Erythroblast (primary cell): Measurements from ENCODE around the gene PRKAA1.

Experiments
- GATA1 ChIP-seq: IDR thresholded peaks from 2 replicates; pipeline ENCODE4 v1.6.1; 2011; ENCODE audit warnings: low read depth, mild to moderate bottlenecking, control low read depth, low read length, moderate library complexity
- POLR2A ChIP-seq: IDR thresholded peaks from 2 replicates; pipeline ENCODE4 v1.6.1; 2011; ENCODE audit warnings: mild to moderate bottlenecking, low read length

DNA sequence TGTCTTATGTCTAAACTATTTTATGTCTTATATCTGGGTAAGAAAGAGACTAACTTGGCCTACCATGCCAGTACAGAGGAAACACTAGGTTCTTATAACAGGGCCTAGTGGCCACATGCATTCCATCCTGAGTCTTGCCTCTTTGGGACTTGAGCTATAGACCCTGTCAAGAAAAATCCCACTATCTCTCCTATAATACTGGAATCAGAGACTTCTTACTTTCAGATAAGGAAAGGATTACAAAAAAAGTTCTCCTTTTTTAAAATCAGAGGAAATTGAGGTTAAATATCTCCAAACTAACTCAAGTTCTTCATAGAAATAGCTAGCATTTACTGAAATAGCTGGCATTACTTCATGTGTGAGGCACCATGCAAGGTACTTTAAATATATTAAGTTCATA is 84.2 kb downstream of the PRKAA1 start:
- no peak for TF ChIP-seq POLR2A
- no peak for TF ChIP-seq GATA1
